ENCODE data around the gene NANOS2.

The NANOS2 gene

DNA sequence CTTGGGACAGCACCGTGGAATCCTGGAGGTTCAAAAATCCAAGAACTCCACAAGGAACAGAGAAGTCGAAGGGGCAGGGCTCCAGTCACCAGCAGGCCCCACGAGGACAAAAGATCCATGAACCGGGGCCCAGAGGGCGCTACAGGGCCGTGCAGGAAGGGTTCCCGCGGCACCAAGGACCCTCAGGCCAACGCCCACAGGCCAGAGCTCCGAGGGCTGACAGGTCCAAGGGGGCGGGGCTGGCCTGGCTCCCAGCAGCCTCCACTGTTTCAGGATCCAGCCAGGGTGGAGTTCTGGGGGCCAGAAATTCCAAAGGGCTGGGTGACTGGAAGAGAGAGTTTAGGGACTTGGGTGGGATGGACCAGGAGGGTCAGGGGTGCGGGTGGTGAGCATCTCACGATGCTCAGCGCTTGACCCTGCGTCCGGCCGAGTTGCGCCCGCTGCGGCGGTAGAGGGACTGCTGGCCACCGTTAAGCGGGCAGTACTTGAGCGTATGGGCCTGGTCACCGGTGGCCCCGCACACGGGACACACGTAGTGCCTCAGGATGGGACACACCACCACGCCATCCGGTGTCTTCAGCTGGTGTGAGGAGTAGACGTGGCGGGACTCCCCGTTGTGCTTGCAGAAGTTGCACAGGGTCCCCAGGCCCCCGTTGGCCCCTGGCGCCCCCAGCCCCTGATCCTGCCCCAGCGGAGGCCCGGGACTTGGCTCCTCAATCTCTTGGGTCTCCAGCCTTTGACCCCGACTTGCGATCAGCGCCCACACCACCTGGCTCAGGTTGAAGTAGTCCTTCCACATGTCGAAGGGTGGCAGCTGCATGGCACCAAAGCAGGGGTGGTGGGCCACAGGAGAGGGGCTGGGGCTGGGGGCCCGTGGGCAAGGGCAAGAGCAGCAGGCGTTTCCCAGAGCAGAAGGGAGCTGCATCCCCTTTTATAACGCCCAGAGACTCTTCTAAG lies at the start of gene NANOS2:
Gene NANOS2 (minus strand): TSS at position 905 of the 957 bp plus-strand sequence. CDS start 85 bp downstream, at position 820.
- no peak for DNase-seq (ENCODE audit: low read depth)

GRCh38 chr19:45962021-45962420 lies 47.4 kb upstream of the NANOS2 start:
- no peak for DNase-seq (ENCODE audit: low read depth)

DNA sequence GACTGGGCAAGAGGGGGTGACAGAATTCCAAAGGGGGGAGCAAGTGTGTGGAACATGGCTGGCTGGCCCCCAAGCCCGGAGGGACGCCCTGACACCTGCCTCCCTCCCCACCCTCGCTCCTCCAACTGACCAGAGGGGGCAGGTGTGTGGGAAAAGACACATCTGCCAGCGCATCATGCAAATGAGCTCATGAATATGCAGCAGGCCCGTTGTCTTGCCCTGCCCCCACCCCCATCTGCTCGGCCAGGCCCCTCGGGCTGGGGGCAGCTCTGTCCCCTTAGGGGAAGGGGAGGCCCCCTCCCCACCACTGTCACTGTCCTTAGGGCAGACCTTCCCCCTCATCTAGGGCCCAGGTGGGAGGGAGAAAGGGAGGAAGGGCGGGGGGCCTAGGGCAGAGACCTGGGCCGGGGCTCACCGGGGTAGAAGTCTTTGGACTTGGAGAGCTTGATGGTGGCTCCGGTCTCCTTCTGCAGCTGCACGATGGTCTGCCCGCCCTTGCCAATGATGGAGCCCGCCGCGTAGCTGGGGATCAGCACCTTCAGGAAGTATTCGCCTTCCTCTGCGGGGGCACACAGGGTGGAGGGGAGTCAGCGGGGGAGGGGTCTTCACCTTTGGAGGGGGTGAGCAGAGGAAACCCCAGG lies 46.1 kb upstream of the NANOS2 start:
- no peak for DNase-seq (ENCODE audit: low read depth)

DNA sequence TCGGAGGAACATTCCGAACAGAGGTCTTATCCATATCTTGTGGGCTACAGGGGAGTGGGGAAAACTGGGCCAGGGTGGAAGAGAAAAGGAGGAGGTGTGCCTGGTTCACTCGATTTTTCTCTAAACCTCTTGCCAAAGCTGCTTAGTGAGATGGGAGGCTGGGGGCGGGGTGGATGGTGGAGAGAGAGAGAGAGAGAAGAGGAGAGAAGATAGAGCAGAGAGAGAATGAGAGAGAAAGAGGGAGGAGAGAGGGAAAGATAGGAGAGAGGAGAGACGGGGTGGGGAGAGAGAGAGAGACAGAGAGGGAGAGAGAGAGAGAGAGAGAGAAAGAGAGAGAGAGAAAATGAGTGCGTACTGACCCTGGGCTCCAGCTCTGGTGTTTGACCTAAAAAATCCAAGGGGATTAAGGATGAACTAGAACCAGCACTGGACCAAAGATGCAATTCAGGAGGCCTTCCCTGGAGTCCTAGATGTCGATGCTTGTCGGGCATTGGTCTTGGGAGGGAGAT lies 45.0 kb upstream of the NANOS2 start:
- no peak for DNase-seq (ENCODE audit: low read depth)

GRCh38 chr19:45958769-45959516 lies 44.4 kb upstream of the NANOS2 start:
- DNase-seq (ENCODE audit: low read depth) = no peak

DNA sequence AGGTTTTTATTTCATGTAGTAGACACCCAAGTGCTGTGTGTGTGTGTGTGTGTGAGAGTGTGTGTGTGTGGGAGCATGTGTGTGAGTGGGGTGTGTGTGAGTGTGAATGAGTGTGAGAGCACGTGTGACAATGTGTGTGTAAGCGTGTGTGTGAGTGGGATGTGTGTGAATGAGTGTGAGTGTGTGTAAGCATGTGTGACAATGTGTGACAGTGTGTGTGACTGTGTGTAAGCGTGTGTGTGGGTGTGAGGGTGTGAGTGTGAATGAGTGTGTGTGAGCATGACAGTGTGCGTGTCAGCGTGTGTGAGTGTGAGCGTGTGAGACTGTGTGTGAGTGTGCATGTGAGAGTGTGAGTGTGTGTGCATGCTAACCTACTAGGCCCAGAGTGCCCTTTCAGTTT lies 43.7 kb upstream of the NANOS2 start:
- DNase-seq (ENCODE audit: low read depth) = no peak

GRCh38 chr19:45955905-45956608 lies 41.5 kb upstream of the NANOS2 start:
- DNase-seq (ENCODE audit: low read depth) = peak; percentile 18

GRCh38 chr19:45954156-45954555 lies 39.6 kb upstream of the NANOS2 start:
- DNase-seq (ENCODE audit: low read depth) = no peak

DNA sequence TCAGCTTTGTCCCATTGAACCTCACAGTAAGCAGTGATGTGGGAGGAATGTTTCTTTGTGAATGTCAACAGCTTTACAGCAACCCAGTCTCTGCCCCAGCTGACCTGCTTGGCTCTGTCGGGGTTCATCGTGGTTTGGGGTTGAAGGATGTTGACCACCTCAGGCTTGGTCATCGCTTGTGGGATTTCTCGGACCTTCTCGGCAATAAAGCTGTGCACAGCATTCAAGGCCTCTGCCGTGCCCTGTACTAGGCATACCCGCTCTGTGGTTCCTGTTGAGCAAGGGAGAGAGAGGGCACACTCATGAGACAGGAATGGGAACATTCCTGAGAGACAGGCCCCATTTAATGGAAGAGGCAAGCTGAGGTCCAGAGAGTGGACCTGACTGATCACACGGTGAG lies 39.1 kb upstream of the NANOS2 start:
- DNase-seq (ENCODE audit: low read depth) = peak; percentile 11

GRCh38 chr19:45952686-45953505 lies 38.3 kb upstream of the NANOS2 start:
- no peak for DNase-seq (ENCODE audit: low read depth)

- DNase-seq (ENCODE audit: low read depth) = no peak
Observed at GRCh38 chr19:45952341-45952685, 37.7 kb upstream of the NANOS2 start.

DNA sequence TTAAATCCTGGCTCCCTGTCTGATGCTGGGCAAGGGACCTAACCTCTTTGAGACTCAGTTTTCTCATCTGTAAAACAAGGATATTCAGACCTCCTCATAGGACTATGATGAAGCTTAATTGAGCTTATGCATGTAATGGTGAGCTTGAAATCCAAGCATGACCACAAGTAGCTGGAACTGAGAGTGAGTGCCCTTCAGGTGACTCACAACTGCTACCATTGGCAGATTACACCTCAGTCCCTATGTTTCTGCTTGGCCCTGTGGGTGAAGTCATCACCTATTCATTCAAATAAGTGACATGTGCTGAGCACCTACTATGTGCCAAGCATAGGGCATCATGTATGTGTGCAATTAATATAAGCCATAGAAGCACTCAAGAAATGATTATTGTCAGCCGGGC lies 33.3 kb upstream of the NANOS2 start:
- peak; percentile 32 for DNase-seq (ENCODE audit: low read depth)

GRCh38 chr19:45940515-45940805 lies 25.9 kb upstream of the NANOS2 start:
- DNase-seq (ENCODE audit: low read depth) = no peak

DNA sequence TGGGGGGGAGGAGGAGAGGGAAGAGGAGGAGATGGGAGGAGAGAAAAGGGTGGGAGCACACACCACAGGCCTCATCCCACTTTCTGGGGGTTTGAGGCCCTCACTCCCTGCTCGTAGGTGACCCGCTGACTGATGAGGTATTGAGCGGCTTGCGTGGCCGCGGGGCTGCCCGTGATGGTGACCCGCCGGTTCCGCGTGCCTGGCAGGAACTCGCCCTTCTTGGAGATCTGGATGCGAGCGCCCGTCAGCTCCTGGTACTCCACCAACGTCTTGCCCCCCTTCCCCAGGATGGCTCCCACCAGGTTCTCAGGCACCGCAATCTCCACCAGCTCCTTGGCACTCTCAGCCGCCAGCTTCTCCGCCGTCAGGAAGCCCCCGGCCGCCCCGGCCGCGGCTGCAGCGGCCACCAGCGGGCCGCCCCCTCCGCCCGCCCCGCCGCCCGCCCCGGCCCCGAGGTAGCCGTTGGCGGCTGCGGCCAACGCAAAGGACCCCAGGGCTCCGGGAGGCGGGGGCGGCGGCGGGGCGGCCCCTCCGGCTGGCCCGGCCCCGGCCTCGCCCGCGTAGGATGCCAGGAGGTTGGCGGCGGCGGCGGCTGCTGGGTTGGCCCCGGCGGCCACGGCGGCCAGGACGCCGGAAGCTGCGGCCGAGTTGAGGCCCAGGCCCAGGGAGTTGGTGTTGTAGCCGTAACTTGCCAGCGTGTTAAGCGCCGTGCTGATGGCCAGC lies 25.4 kb upstream of the NANOS2 start:
- no peak for DNase-seq (ENCODE audit: low read depth)

DNA sequence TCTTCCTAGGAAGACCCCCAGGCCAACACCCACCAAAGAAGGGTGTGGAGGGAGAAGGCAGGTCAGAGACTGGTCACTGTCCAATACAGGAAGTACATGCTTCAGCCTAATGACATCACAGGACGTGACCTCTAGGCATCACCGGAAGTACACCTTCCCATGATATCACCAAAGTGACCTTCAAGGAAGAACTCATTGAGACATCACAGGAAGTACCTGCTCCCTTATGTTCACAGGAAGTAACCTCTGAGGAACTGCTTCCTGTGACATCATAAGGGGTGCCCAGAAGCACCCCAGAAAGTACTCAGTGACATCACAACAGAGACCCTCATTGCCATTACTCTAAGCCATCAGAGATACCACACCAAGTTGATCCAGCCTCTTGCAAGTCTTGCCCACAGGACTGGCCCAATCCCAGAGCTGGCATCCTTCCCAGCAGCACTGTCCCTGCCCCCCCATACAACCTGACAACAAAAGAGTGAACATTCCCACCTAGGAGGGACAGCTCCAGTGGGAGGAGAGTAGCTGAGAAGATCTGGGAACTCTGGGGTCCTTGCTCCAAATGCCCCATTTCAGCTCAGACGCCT lies 24.2 kb upstream of the NANOS2 start:
- DNase-seq (ENCODE audit: low read depth) = no peak

- DNase-seq (ENCODE audit: low read depth) = no peak
Observed at GRCh38 chr19:45935267-45935666, 20.7 kb upstream of the NANOS2 start.

DNA sequence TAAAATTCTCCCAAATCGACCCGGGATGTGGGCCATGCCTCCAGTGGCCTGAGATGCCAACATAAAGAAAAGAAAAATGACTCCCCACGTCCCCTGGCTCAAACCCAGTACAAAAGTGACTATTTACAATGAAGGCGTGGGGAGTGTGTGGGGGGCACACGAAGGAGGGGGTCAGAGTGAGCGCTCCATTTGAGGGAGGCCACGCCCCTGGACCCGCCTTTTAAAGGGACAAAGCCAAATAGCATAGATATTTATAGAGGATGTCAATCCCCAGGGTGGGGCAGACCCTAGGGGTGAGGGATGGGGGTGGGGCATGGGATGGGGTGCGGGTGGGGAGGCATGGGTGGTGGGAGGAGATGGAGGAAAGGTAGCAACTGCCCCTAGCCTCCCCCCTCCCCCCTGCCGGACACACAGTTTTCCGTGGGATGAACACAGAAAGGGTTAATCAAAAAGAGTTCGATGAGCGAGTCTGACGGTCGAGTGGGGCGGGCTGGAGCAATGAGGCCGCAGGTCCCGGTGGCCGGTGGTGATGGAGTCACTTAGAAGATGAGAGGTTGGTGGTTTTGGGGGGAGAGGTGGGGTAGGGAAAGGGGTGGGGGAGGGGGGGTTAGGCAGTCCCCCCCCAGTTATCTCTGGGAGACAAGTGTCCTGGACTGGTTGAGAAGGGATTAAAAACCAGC lies 20.1 kb upstream of the NANOS2 start:
- no peak for DNase-seq (ENCODE audit: low read depth)

DNA sequence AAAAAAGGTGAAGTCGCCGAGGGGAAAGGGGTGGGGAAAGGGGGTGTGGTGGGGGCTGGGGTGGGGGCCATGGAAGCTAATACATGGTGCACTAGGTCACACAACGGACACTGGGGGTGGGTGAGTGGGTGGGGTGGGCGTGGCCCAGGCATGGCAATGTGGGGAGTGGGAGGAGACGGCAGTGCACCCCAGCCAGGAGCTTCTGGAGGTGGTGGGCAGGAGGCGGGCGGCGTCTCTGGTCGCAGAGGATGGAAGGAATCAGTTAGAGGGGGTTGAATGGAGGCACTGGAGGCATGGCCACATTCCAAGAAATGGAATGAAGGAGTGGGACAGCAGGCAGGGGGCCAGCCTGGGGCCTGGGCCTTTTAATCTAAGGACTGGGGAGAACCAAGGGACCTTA lies 19.2 kb upstream of the NANOS2 start:
- DNase-seq (ENCODE audit: low read depth) = no peak

DNA sequence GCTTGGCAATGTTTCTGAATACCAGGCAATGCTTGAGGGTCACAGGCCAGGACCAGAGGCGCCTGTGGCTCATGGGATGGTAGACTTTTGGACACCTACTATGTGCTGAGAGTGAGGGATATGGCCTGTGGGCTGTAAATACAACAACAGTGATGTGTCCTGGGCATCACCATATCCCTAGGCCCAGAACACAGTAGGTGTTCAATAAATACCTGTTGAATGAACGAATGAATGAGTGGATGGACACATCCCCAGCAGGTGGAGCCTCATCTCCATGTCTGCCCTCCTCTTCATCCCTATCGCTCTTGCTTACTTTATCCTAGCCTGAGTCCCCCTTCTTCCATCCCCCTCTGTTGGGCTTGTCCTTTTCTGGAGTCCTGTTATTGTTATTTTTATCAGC lies 16.5 kb upstream of the NANOS2 start:
- no peak for DNase-seq (ENCODE audit: low read depth)

GRCh38 chr19:45929247-45929646 lies 14.7 kb upstream of the NANOS2 start:
- no peak for DNase-seq (ENCODE audit: low read depth)
